ENCODE data around the gene EXOC3.

The EXOC3 gene

GRCh38 chr5:425714-426113 lies 17.3 kb upstream of the EXOC3 start:
- no peak for DNase-seq (ENCODE audit: low read depth in 1 of 2, low spot score in 1 of 2)

- no peak for DNase-seq (ENCODE audit: low read depth in 1 of 2, low spot score in 1 of 2)
Observed at GRCh38 chr5:426392-426976, 16.5 kb upstream of the EXOC3 start.

- no peak for DNase-seq (ENCODE audit: low read depth in 1 of 2, low spot score in 1 of 2)
Observed at GRCh38 chr5:427415-428087, 15.4 kb upstream of the EXOC3 start.

GRCh38 chr5:428219-428618 lies 14.8 kb upstream of the EXOC3 start:
- DNase-seq (ENCODE audit: low read depth in 1 of 2, low spot score in 1 of 2): no peak

- DNase-seq (ENCODE audit: low read depth in 1 of 2, low spot score in 1 of 2): no peak
Observed at GRCh38 chr5:428754-429452, 14.1 kb upstream of the EXOC3 start.

GRCh38 chr5:429453-430188 lies 13.4 kb upstream of the EXOC3 start:
- no peak for DNase-seq (ENCODE audit: low read depth in 1 of 2, low spot score in 1 of 2)

GRCh38 chr5:430214-430925 lies 12.6 kb upstream of the EXOC3 start:
- no peak for DNase-seq (ENCODE audit: low read depth in 1 of 2, low spot score in 1 of 2)

GRCh38 chr5:431001-431710 lies 11.8 kb upstream of the EXOC3 start:
- DNase-seq (ENCODE audit: low read depth in 1 of 2, low spot score in 1 of 2): no peak

GRCh38 chr5:431711-432050 lies 11.3 kb upstream of the EXOC3 start:
- DNase-seq (ENCODE audit: low read depth in 1 of 2, low spot score in 1 of 2): no peak

- DNase-seq (ENCODE audit: low read depth in 1 of 2, low spot score in 1 of 2): no peak
Observed at GRCh38 chr5:432201-432927, 10.6 kb upstream of the EXOC3 start.

- no peak for DNase-seq (ENCODE audit: low read depth in 1 of 2, low spot score in 1 of 2)
Observed at GRCh38 chr5:432928-433791, 9.8 kb upstream of the EXOC3 start.

GRCh38 chr5:433836-434235 lies 9.1 kb upstream of the EXOC3 start:
- no peak for DNase-seq (ENCODE audit: low read depth in 1 of 2, low spot score in 1 of 2)

- no peak for DNase-seq (ENCODE audit: low read depth in 1 of 2, low spot score in 1 of 2)
Observed at GRCh38 chr5:434443-435146, 8.4 kb upstream of the EXOC3 start.

GRCh38 chr5:435156-435790 lies 7.7 kb upstream of the EXOC3 start:
- no peak for DNase-seq (ENCODE audit: low read depth in 1 of 2, low spot score in 1 of 2)

- no peak for DNase-seq (ENCODE audit: low read depth in 1 of 2, low spot score in 1 of 2)
Observed at GRCh38 chr5:435961-436640, 6.9 kb upstream of the EXOC3 start.

- DNase-seq (ENCODE audit: low read depth in 1 of 2, low spot score in 1 of 2): no peak
Observed at GRCh38 chr5:436641-436975, 6.4 kb upstream of the EXOC3 start.

GRCh38 chr5:437281-437771 lies 5.7 kb upstream of the EXOC3 start:
- DNase-seq (ENCODE audit: low read depth in 1 of 2, low spot score in 1 of 2): no peak
